ENCODE data around the gene PACRG. TPM values are rescaled to one million over a fixed set of nuclear protein-coding genes. Genes with fewer than 3 reads are reported as not detected.

PACRG gene
- total and polyA plus RNA-seq, 3 donors from 2014 or later, result 54.0 to 84.6 (median 81.7) TPM

GRCh38 chr6:162688751-162689345 lies 38.9 kb upstream of the PACRG start:
- no peaks in the 10 kb centered on the region for H3K27me3 ChIP-seq
- intact Hi-C loops (cut with DNase I; ENCODE audit: low total_unique reads), result no loop called here
- H3K4me1 ChIP-seq, result peaks cover 8% of the 10 kb centered on the region
- TF ChIP-seq CTCF (IDR thresholded peaks at IDR 0.05) (no peak), POLR2A (IDR thresholded peaks at IDR 0.05) (no peak)
- DNase-seq, result no peak
- no peaks in the 10 kb centered on the region for H3K36me3 ChIP-seq (ENCODE audit: low read depth, missing control alignments)
- WGBS, 2 donors, result 82 to 88% methylated on average over 3 of the region's 3 CpGs
- H3K27ac ChIP-seq, result no peak overlapping the region
- no peak overlapping the region for H3K4me3 ChIP-seq
- H3K9me3 ChIP-seq, result no peaks in the 10 kb centered on the region

- intact Hi-C loops (cut with DNase I; ENCODE audit: low total_unique reads), result no loop called here
- no peaks in the 10 kb centered on the region for H3K27me3 ChIP-seq
- 74 to 83% methylated on average over 5 of the region's 5 CpGs for WGBS, 2 donors
- H3K4me1 ChIP-seq, result no peaks in the 10 kb centered on the region
- no peaks in the 10 kb centered on the region for H3K9me3 ChIP-seq
- no peak overlapping the region for H3K4me3 ChIP-seq
- DNase-seq, result no peak
- H3K27ac ChIP-seq, result no peak overlapping the region
- TF ChIP-seq CTCF (IDR thresholded peaks at IDR 0.05) (no peak), POLR2A (IDR thresholded peaks at IDR 0.05) (no peak)
- H3K36me3 ChIP-seq (ENCODE audit: low read depth, missing control alignments), result no peaks in the 10 kb centered on the region
Measured at GRCh38 chr6:162690158-162690557, 37.6 kb upstream of the PACRG start.

GRCh38 chr6:162697872-162698403 lies 29.8 kb upstream of the PACRG start:
- no peak for DNase-seq

GRCh38 chr6:162698440-162698839 lies 29.3 kb upstream of the PACRG start:
- intact Hi-C loops (cut with DNase I; ENCODE audit: low total_unique reads), result no loop called here
- Histone ChIP-seq H3K4me1 (no peaks in the 10 kb centered on the region), H3K27ac (no peak overlapping the region), H3K36me3 (ENCODE audit: low read depth, missing control alignments) (no peaks in the 10 kb centered on the region), H3K9me3 (no peaks in the 10 kb centered on the region), H3K4me3 (no peak overlapping the region), H3K27me3 (no peaks in the 10 kb centered on the region)
- TF ChIP-seq CTCF (IDR thresholded peaks at IDR 0.05) (no peak), POLR2A (IDR thresholded peaks at IDR 0.05) (no peak)
- DNase-seq, result no peak

More at GRCh38 chr6:162697872-162698403, 29.8 kb upstream of the PACRG start:
- no peak overlapping the region for H3K4me3 ChIP-seq
- intact Hi-C loops (cut with DNase I; ENCODE audit: low total_unique reads), result no loop called here
- no peak for TF ChIP-seq CTCF (IDR thresholded peaks at IDR 0.05)
- TF ChIP-seq POLR2A (IDR thresholded peaks at IDR 0.05), result no peak
- no peaks in the 10 kb centered on the region for H3K9me3 ChIP-seq
- no peak overlapping the region for H3K27ac ChIP-seq
- H3K36me3 ChIP-seq (ENCODE audit: low read depth, missing control alignments), result no peaks in the 10 kb centered on the region
- H3K27me3 ChIP-seq, result no peaks in the 10 kb centered on the region
- WGBS, 2 donors, result 55 to 88% methylated on average over 1 of the region's 1 CpG
- H3K4me1 ChIP-seq, result no peaks in the 10 kb centered on the region

- TF ChIP-seq POLR2A (IDR thresholded peaks at IDR 0.05) (no peak), CTCF (IDR thresholded peaks at IDR 0.05) (no peak)
- 93 to 96% methylated on average over 2 of the region's 2 CpGs for WGBS, 2 donors
Measured at GRCh38 chr6:162699961-162700360, 27.8 kb upstream of the PACRG start.

More at GRCh38 chr6:162699961-162700360, 27.8 kb upstream of the PACRG start:
- H3K27me3 ChIP-seq, result no peaks in the 10 kb centered on the region
- H3K4me1 ChIP-seq, result no peaks in the 10 kb centered on the region
- no peak for DNase-seq
- no peak overlapping the region for H3K4me3 ChIP-seq
- no peaks in the 10 kb centered on the region for H3K9me3 ChIP-seq
- no peak overlapping the region for H3K27ac ChIP-seq
- no peaks in the 10 kb centered on the region for H3K36me3 ChIP-seq (ENCODE audit: low read depth, missing control alignments)
- intact Hi-C loops (cut with DNase I; ENCODE audit: low total_unique reads), result no loop called here

Data from testis (tissue), 3 donors.